IMR-90 (cell line): ENCODE results near the gene PRMT7. TPM values are rescaled to one million over a fixed set of nuclear protein-coding genes. Genes with fewer than 3 reads are reported as not detected.

Source experiments
- ATAC-seq: fragments of 200-7000 bp; cut with Tn5 transposase; 2 replicates; pipeline ENCODE4 v1.9.1; 2020; ENCODE audit warnings: low read depth, mild to moderate bottlenecking, moderate library complexity
- BruUV-seq: library from RNA; stranded (reverse); fragments of 400-500 nt; replicated peaks from 2 replicates; lab custom pipeline; 2021; lab: Mats Ljungman, UMichigan
- CTCF ChIA-PET: fragments of 300-600 bp; formaldehyde crosslinking; extraction: SDS; loops from one replicate; lab custom pipeline; 2021; ENCODE audit warnings: antibody characterized with exemption; lab: Yijun Ruan, JAX
- POLR2A ChIA-PET: fragments of 300-600 bp; sonication (Branson Sonifier 250); formaldehyde crosslinking; loops from one replicate; lab custom pipeline; 2022; ENCODE audit warnings: antibody characterized with exemption; ENCODE audit not compliant: unreplicated experiment; lab: Charles Lee
- DNase-seq: peaks from one replicate; pipeline ENCODE4 v3.0.0; 2013
- H2AFZ ChIP-seq: replicated peaks from 2 replicates; pipeline ENCODE3; 2013; ENCODE audit warnings: low read length, mild to moderate bottlenecking; ENCODE audit not compliant: poor library complexity
- H2AK5ac ChIP-seq: 2 replicates; pipeline ENCODE4 v1.6.1; 2013; ENCODE audit warnings: low read depth, low read length, inconsistent platforms
- H2AK9ac ChIP-seq: replicated peaks from 2 replicates; pipeline ENCODE3; 2013; ENCODE audit warnings: mild to moderate bottlenecking, low read depth, low read length, moderate library complexity; ENCODE audit not compliant: poor library complexity
- H2BK120ac ChIP-seq: 2 replicates; pipeline ENCODE4 v1.6.1; 2013; ENCODE audit warnings: low read depth, low read length, inconsistent platforms
- H2BK15ac ChIP-seq: 3 replicates; pipeline ENCODE4 v1.6.1; 2013; ENCODE audit warnings: low read depth, low read length, inconsistent platforms
- H2BK20ac ChIP-seq: 2 replicates; pipeline ENCODE4 v1.6.1; 2013; ENCODE audit warnings: low read depth, mild to moderate bottlenecking, inconsistent platforms, low read length, moderate library complexity
- H2BK5ac ChIP-seq: 2 replicates; pipeline ENCODE4 v1.6.1; 2013; ENCODE audit warnings: mild to moderate bottlenecking, low read depth, low read length, inconsistent platforms; ENCODE audit not compliant: poor library complexity, severe bottlenecking
- H3K14ac ChIP-seq: replicated peaks from 2 replicates; pipeline ENCODE4 v1.6.1; 2013; ENCODE audit warnings: low read depth, low read length, inconsistent platforms
- H3K18ac ChIP-seq: 2 replicates; pipeline ENCODE4 v1.6.1; 2013; ENCODE audit warnings: low read depth, low read length, control low read depth
- H3K23ac ChIP-seq: 2 replicates; pipeline ENCODE4 v1.6.1; 2013; ENCODE audit warnings: low read depth, low read length, inconsistent platforms
- H3K27ac ChIP-seq: 2 replicates; pipeline ENCODE4 v1.5.1; 2013; ENCODE audit warnings: mild to moderate bottlenecking, control low read depth, low read length; ENCODE audit not compliant: insufficient read depth
- H3K27me3 ChIP-seq: 2 replicates; pipeline ENCODE4 v1.6.1; 2013; ENCODE audit warnings: low read length; ENCODE audit not compliant: control insufficient read depth, insufficient read depth
- H3K36me3 ChIP-seq: 2 replicates; pipeline ENCODE4 v1.6.1; 2013; ENCODE audit warnings: low read length, mixed read lengths; ENCODE audit not compliant: control insufficient read depth, insufficient read depth
- H3K4ac ChIP-seq: 2 replicates; pipeline ENCODE4 v1.6.1; 2013; ENCODE audit warnings: low read depth, low read length, inconsistent platforms
- H3K4me1 ChIP-seq: 2 replicates; pipeline ENCODE4 v1.6.1; 2013; ENCODE audit warnings: low read length, mixed read lengths; ENCODE audit not compliant: control insufficient read depth, insufficient read depth
- H3K4me2 ChIP-seq: 2 replicates; pipeline ENCODE4 v1.6.1; 2013; ENCODE audit warnings: low read depth, mild to moderate bottlenecking, control low read depth, low read length, moderate library complexity
- H3K4me3 ChIP-seq: 2 replicates; pipeline ENCODE4 v1.5.1; 2013; ENCODE audit warnings: low read depth, mild to moderate bottlenecking, control low read depth, low read length, moderate library complexity; ENCODE audit not compliant: insufficient read depth
- H3K56ac ChIP-seq: 2 replicates; pipeline ENCODE4 v1.6.1; 2013; ENCODE audit warnings: low read length, inconsistent platforms; ENCODE audit not compliant: insufficient read depth; ENCODE audit errors: extremely low read depth
- H3K79me1 ChIP-seq, 2 experiments: 2 replicates each; pipeline ENCODE4 v1.6.1; 2013; ENCODE audit warnings: low read length in 2 of 2, inconsistent platforms in 1 of 2, low read depth in 1 of 2
- H3K9ac ChIP-seq: 2 replicates; pipeline ENCODE4 v1.6.1; 2013; ENCODE audit warnings: low read depth, low read length, control low read depth
- H3K9me1 ChIP-seq: 2 replicates; pipeline ENCODE4 v1.6.1; 2013; ENCODE audit warnings: low read length, inconsistent platforms; ENCODE audit not compliant: insufficient read depth
- H3K9me3 ChIP-seq: 2 replicates; pipeline ENCODE4 v1.6.1; 2013; ENCODE audit warnings: low read length; ENCODE audit not compliant: control insufficient read depth, insufficient read depth
- H4K20me1 ChIP-seq: 2 replicates; pipeline ENCODE4 v1.6.1; 2013; ENCODE audit warnings: low read length, inconsistent platforms; ENCODE audit not compliant: insufficient read depth
- H4K5ac ChIP-seq: 2 replicates; pipeline ENCODE4 v1.6.1; 2013; ENCODE audit warnings: mild to moderate bottlenecking, low read depth, low read length, control low read depth
- H4K8ac ChIP-seq, 2 experiments: 2 replicates each; pipeline ENCODE4 v1.6.1; 2013; ENCODE audit warnings: low read depth in 2 of 2, low read length in 2 of 2, control low read depth in 1 of 2, inconsistent platforms in 1 of 2
- H4K91ac ChIP-seq: 2 replicates; pipeline ENCODE4 v1.6.1; 2013; ENCODE audit warnings: low read depth, low read length, inconsistent platforms; ENCODE audit not compliant: insufficient read depth
- BHLHE40 ChIP-seq: fragments of 150-350 bp; IDR thresholded peaks from 2 replicates; pipeline ENCODE4 v1.6.1; 2016; ENCODE audit warnings: mild to moderate bottlenecking, low read depth, low read length
- CEBPB ChIP-seq: IDR thresholded peaks from 2 replicates; pipeline ENCODE4 v1.6.1; 2012; ENCODE audit warnings: low read depth, low read length, improper control_type of control experiment
- CHD1 ChIP-seq: IDR thresholded peaks from 2 replicates; pipeline ENCODE4 v1.6.1; 2012; ENCODE audit warnings: low read depth, low read length, improper control_type of control experiment
- FOS ChIP-seq: fragments of 150-350 bp; IDR thresholded peaks from 2 replicates; pipeline ENCODE4 v1.6.1; 2016; ENCODE audit warnings: low read depth, low read length
- MAFK ChIP-seq: IDR thresholded peaks from 2 replicates; pipeline ENCODE4 v1.6.1; 2012; ENCODE audit warnings: low read depth, low read length, improper control_type of control experiment
- MAZ ChIP-seq: IDR thresholded peaks from 2 replicates; pipeline ENCODE4 v1.6.1; 2012; ENCODE audit warnings: low read depth, mild to moderate bottlenecking, low read length, improper control_type of control experiment, moderate library complexity, borderline replicate concordance
- MXI1 ChIP-seq: IDR thresholded peaks from 2 replicates; pipeline ENCODE4 v1.6.1; 2012; ENCODE audit warnings: low read depth, mild to moderate bottlenecking, low read length, moderate library complexity, borderline replicate concordance
- NFE2L2 ChIP-seq: fragments of 150-350 bp; IDR thresholded peaks from 2 replicates; pipeline ENCODE4 v1.6.1; 2016; ENCODE audit warnings: low read depth, mild to moderate bottlenecking, low read length
- POLR2A ChIP-seq: IDR thresholded peaks from 2 replicates; pipeline ENCODE4 v1.6.1; 2012; ENCODE audit warnings: mild to moderate bottlenecking, low read depth, low read length
- RAD21 ChIP-seq: IDR thresholded peaks from 2 replicates; pipeline ENCODE4 v1.6.1; 2012; ENCODE audit warnings: low read length, improper control_type of control experiment
- RCOR1 ChIP-seq: IDR thresholded peaks from 2 replicates; pipeline ENCODE4 v1.6.1; 2012; ENCODE audit warnings: mild to moderate bottlenecking, low read length, improper control_type of control experiment; ENCODE audit not compliant: insufficient replicate concordance
- RFX5 ChIP-seq: IDR thresholded peaks from 2 replicates; pipeline ENCODE4 v1.8.0; 2012; ENCODE audit warnings: low read depth, mild to moderate bottlenecking, low read length, moderate library complexity
- SMC3 ChIP-seq: fragments of 150-350 bp; IDR thresholded peaks from 2 replicates; pipeline ENCODE4 v1.6.1; 2016; ENCODE audit warnings: low read depth, mild to moderate bottlenecking, antibody characterized with exemption, low read length, moderate library complexity
- WGBS, 2 experiments: methylation state at CpG; one replicate each; pipeline versions ENCODE4 v1.1.5 to v1.1.7; 2013; ENCODE audit warnings: missing lambda C conversion rate in 2 of 2; ENCODE audit not compliant: insufficient read length in 1 of 2; ENCODE audit errors: extremely low coverage in 2 of 2; 5-methylcytosine and 5-hydroxymethylcytosine counted together
- dilution Hi-C: fragments of 300-500 bp; cut with HindIII; formaldehyde crosslinking; loops from one replicate; pipeline ENCODE4 v1.14.3; 2018; ENCODE audit warnings: low sequenced_read_pairs; ENCODE audit not compliant: unreplicated experiment
- in situ Hi-C: fragments of 300-500 bp; cut with MboI; formaldehyde crosslinking; loops from 3 replicates; pipeline ENCODE4 v1.14.3; 2019; ENCODE audit warnings: low sequenced_read_pairs, inconsistent platforms, mixed read lengths
- intact Hi-C: fragments of 100-400 bp; cut with micrococcal nuclease; formaldehyde crosslinking; loops from 2 replicates; pipeline ENCODE4 v1.10.0; 2022
- polyA plus RNA-seq, 3 experiments: library from polyadenylated mRNA; depleted of rRNA; stranded (reverse); fragments of >200 nt; gene quantifications; 2 replicates each; pipeline ENCODE4 v1.2.3, GENCODE V29; 2012; ENCODE audit warnings: low replicate concordance in 1 of 3
- total RNA-seq: library from RNA; depleted of rRNA; stranded (reverse); fragments of >200 nt; gene quantifications from 2 replicates; pipeline ENCODE4 v1.2.3, GENCODE V29; 2012
- TF ChIP-seq, protein P1 (sequence below): fragments of 150-350 bp; IDR thresholded peaks from 2 replicates; pipeline ENCODE4 v1.6.1; 2017; ENCODE audit warnings: mild to moderate bottlenecking, antibody characterized with exemption, low read length, low read depth
- TF ChIP-seq, protein P2 (sequence below): conservative IDR thresholded peaks from 2 replicates; pipeline ENCODE4 v1.5.1; 2012; ENCODE audit warnings: mild to moderate bottlenecking, low read depth, low read length, improper control_type of control experiment
- TF ChIP-seq, protein P3 (sequence below): fragments of 150-350 bp; IDR thresholded peaks from 2 replicates; pipeline ENCODE4 v1.6.1; 2016; ENCODE audit warnings: low read depth, mild to moderate bottlenecking, low read length, moderate library complexity, borderline replicate concordance

Gene PRMT7
- total and polyA plus RNA-seq, 2 of the 4 experiments (the other 2 are of a cell fraction), result 63.1 to 68.6 TPM

DNA sequence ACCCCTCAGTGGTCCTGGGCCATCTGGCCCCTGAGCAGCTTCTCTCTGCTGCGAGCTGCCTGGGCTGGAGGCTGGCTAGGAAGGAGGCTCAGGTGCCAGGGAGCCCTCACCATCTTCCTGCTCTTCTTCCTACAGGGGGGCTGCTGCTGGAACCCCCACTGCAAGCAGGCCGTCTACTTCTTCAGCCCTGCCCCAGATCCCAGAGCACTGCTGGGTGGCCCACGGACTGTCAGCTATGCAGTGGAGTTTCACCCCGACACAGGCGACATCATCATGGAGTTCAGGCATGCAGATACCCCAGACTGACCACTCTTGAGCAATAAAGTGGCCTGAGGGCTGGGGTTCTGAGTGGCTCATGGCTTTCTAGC lies 46.1 kb downstream of the PRMT7 start:
- H3K4ac ChIP-seq, result no peak overlapping the region
- H3K23ac ChIP-seq, result no peak overlapping the region
- dilution Hi-C loops (no loop called here), in situ Hi-C loops (no loop called here), intact Hi-C loops (no loop called here)
- H3K56ac ChIP-seq, result no peak overlapping the region
- H3K9ac ChIP-seq, result no peak overlapping the region
- H2BK120ac ChIP-seq, result no peak overlapping the region
- no peak overlapping the region for H2BK15ac ChIP-seq
- no TSS peak for BruUV-seq
- no peak overlapping the region for H2BK20ac ChIP-seq
- no peak overlapping the region for H3K18ac ChIP-seq
- H3K9me3 ChIP-seq, result no peaks in the 10 kb centered on the region
- no peak overlapping the region for H4K8ac ChIP-seq
- H4K5ac ChIP-seq, result no peak overlapping the region
- H2AK5ac ChIP-seq, result no peak overlapping the region
- no peak overlapping the region for H3K4me2 ChIP-seq
- H3K4me1 ChIP-seq, result no peaks in the 10 kb centered on the region
- no peaks in the 10 kb centered on the region for H3K9me1 ChIP-seq
- CTCF ChIA-PET, result no interaction called here
- no peak overlapping the region for H3K27ac ChIP-seq
- H3K27me3 ChIP-seq, result no peaks in the 10 kb centered on the region
- WGBS, 2 experiments, result 100% methylated on average over 1 of the region's 5 CpGs; no CpG with 5 or more reads in 1 of the 2 experiments
- no peaks in the 10 kb centered on the region; a peak in 1 of 4 replicates for H3K79me1 ChIP-seq
- no peak overlapping the region for H2AFZ ChIP-seq
- H4K91ac ChIP-seq, result no peak overlapping the region
- H3K4me3 ChIP-seq, result no peak overlapping the region
- POLR2A ChIA-PET, result no interaction called here
- H3K14ac ChIP-seq, result no peak overlapping the region
- ATAC-seq, result no peak
- no peak overlapping the region for H2BK5ac ChIP-seq
- TF ChIP-seq RCOR1 (no peak), RAD21 (no peak), MXI1 (no peak), CHD1 (no peak), FOS (no peak), NFE2L2 (no peak), RFX5 (no peak), SMC3 (no peak), MAFK (no peak), POLR2A (no peak), BHLHE40 (no peak), MAZ (no peak), CEBPB (no peak)
- TF ChIP-seq, protein P1, sequence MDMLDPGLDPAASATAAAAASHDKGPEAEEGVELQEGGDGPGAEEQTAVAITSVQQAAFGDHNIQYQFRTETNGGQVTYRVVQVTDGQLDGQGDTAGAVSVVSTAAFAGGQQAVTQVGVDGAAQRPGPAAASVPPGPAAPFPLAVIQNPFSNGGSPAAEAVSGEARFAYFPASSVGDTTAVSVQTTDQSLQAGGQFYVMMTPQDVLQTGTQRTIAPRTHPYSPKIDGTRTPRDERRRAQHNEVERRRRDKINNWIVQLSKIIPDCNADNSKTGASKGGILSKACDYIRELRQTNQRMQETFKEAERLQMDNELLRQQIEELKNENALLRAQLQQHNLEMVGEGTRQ, result no peak
- TF ChIP-seq, protein P2, sequence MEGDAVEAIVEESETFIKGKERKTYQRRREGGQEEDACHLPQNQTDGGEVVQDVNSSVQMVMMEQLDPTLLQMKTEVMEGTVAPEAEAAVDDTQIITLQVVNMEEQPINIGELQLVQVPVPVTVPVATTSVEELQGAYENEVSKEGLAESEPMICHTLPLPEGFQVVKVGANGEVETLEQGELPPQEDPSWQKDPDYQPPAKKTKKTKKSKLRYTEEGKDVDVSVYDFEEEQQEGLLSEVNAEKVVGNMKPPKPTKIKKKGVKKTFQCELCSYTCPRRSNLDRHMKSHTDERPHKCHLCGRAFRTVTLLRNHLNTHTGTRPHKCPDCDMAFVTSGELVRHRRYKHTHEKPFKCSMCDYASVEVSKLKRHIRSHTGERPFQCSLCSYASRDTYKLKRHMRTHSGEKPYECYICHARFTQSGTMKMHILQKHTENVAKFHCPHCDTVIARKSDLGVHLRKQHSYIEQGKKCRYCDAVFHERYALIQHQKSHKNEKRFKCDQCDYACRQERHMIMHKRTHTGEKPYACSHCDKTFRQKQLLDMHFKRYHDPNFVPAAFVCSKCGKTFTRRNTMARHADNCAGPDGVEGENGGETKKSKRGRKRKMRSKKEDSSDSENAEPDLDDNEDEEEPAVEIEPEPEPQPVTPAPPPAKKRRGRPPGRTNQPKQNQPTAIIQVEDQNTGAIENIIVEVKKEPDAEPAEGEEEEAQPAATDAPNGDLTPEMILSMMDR, result no peak
- TF ChIP-seq, protein P3, sequence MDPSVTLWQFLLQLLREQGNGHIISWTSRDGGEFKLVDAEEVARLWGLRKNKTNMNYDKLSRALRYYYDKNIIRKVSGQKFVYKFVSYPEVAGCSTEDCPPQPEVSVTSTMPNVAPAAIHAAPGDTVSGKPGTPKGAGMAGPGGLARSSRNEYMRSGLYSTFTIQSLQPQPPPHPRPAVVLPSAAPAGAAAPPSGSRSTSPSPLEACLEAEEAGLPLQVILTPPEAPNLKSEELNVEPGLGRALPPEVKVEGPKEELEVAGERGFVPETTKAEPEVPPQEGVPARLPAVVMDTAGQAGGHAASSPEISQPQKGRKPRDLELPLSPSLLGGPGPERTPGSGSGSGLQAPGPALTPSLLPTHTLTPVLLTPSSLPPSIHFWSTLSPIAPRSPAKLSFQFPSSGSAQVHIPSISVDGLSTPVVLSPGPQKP, result no peak
- no peak for DNase-seq
- no peak overlapping the region for H2AK9ac ChIP-seq
- H4K20me1 ChIP-seq, result no peaks in the 10 kb centered on the region; the same call in 1 of the 2 replicates
- H3K36me3 ChIP-seq, result peaks cover 51% of the 10 kb centered on the region
